IPS-11a (cell line): Measurements from ENCODE around the gene ADIRF.
"Not testable (repeated sequence)": the region's sequence is repeated elsewhere in the genome, so short reads cannot be mapped to it uniquely, and the experiment has no call there.

ENCODE experiments used
- H3K4me3 ChIP-seq: one replicate; pipeline ENCODE4 v1.5.1; 2013; ENCODE audit warnings: low read depth, low read length, control low read depth

The ADIRF gene

GRCh38 chr10:86945361-86946212 is 22.7 kb upstream of the ADIRF start:
- H3K4me3 ChIP-seq, result no peak overlapping the region

GRCh38 chr10:86946213-86947155 is 21.8 kb upstream of the ADIRF start:
- H3K4me3 ChIP-seq, result no peak overlapping the region

- H3K4me3 ChIP-seq, result not testable (repeated sequence)
Measured at GRCh38 chr10:86947806-86948205, 20.5 kb upstream of the ADIRF start.

- no peak overlapping the region for H3K4me3 ChIP-seq
Measured at GRCh38 chr10:86950349-86950748, 17.9 kb upstream of the ADIRF start.

GRCh38 chr10:86951184-86951761 is 17.0 kb upstream of the ADIRF start:
- no peak overlapping the region for H3K4me3 ChIP-seq

- no peak overlapping the region for H3K4me3 ChIP-seq
Measured at GRCh38 chr10:86952106-86952505, 16.2 kb upstream of the ADIRF start.

- H3K4me3 ChIP-seq, result not testable (repeated sequence)
Measured at GRCh38 chr10:86952697-86953096, 15.6 kb upstream of the ADIRF start.

GRCh38 chr10:86953747-86954680 is 14.3 kb upstream of the ADIRF start:
- no peak overlapping the region for H3K4me3 ChIP-seq

GRCh38 chr10:86954681-86955500 is 13.4 kb upstream of the ADIRF start:
- H3K4me3 ChIP-seq, result no peak overlapping the region

- no peak overlapping the region for H3K4me3 ChIP-seq
Measured at GRCh38 chr10:86955501-86956194, 12.6 kb upstream of the ADIRF start.

- no peak overlapping the region for H3K4me3 ChIP-seq
Measured at GRCh38 chr10:86956195-86956847, 12.0 kb upstream of the ADIRF start.

- H3K4me3 ChIP-seq, result no peak overlapping the region
Measured at GRCh38 chr10:86956848-86957448, 11.3 kb upstream of the ADIRF start.

- no peak within 1 kb of the TSS for H3K4me3 ChIP-seq
Measured at GRCh38 chr10:86957471-86958115, 10.7 kb upstream of the ADIRF start, which contains the start of gene MMRN2. TSS of gene MMRN2 (minus strand) at chr10:86957615. CDS start at chr10:86957541, 74 bp downstream.

GRCh38 chr10:86958116-86958900 is 10.0 kb upstream of the ADIRF start, which contains the start of gene SNCG:
TSS of gene SNCG (plus strand) at chr10:86958599. CDS start at chr10:86958698, 99 bp downstream.
- no peak within 1 kb of the TSS for H3K4me3 ChIP-seq

GRCh38 chr10:86958901-86959736 is 9.2 kb upstream of the ADIRF start:
- no peak overlapping the region for H3K4me3 ChIP-seq

- no peak overlapping the region for H3K4me3 ChIP-seq
Measured at GRCh38 chr10:86959737-86960002, 8.6 kb upstream of the ADIRF start.
